Measurements from ENCODE around the gene LIMS2. TPM values are rescaled to one million over a fixed set of nuclear protein-coding genes. Genes with fewer than 3 reads are reported as not detected.

LIMS2 gene
- polyA plus RNA-seq, 2 of the 4 experiments (the other 2 are of a cell fraction), result 1.2 to 6.1 TPM

- Histone ChIP-seq H3K4me3 (no peak overlapping the region), H3K27ac (no peak overlapping the region), H3K4me1 (no peaks in the 10 kb centered on the region; the same call in 2 of the 3 replicates), H3K9me3 (no peaks in the 10 kb centered on the region), H3K4me2 (no peak overlapping the region)
- no peak for TF ChIP-seq NFE2L2 (conservative IDR thresholded peaks at IDR 0.05; ENCODE audit: low read length)
- no peak for TF ChIP-seq ATOH8 (CRISPR knock-in tag; IDR thresholded peaks at IDR 0.05; ENCODE audit: low read depth)
- ATAC-seq (no peak), FAIRE-seq (no peak), DNase-seq (ENCODE audit: low read depth in 1 of 2, low spot score in 1 of 2) (no peak)
- ChIA-PET POLR2A (no interaction called here), CTCF (interaction anchor here (1.1 kb wide), 1 partner anchor 128 kb away, joined by 3 read pairs; no protein-coding TSS in a partner anchor)
- 94% methylated on average over 6 of the region's 13 CpGs for WGBS (ENCODE audit: missing lambda C conversion rate)
These were observed 44.2 kb upstream of the LIMS2 start for GRCh38 chr2:127719301-127720218.

GRCh38 chr2:127718271-127718670 lies 42.9 kb upstream of the LIMS2 start:
- DNase-seq (ENCODE audit: low read depth in 1 of 2, low spot score in 1 of 2), result no peak
- no peak overlapping the region for H3K4me3 ChIP-seq
- 93% methylated on average over 4 of the region's 4 CpGs for WGBS (ENCODE audit: missing lambda C conversion rate)
- no peak for FAIRE-seq
- H3K4me1 ChIP-seq, result no peaks in the 10 kb centered on the region; the same call in 2 of the 3 replicates
- CTCF ChIA-PET, result interaction anchor here (1.1 kb wide), 1 partner anchor 127 kb away, joined by 3 read pairs; no protein-coding TSS in a partner anchor
- ATAC-seq, result no peak
- no peak for TF ChIP-seq NR3C1 (IDR thresholded peaks at IDR 0.05)
- TF ChIP-seq TP53 (CRISPR knock-in tag; IDR thresholded peaks at IDR 0.05), result no peak
- TF ChIP-seq KDM5A (IDR thresholded peaks at IDR 0.05), result no peak
- no peak for TF ChIP-seq HMGXB4 (CRISPR knock-in tag; IDR thresholded peaks at IDR 0.05; ENCODE audit: borderline replicate concordance)
- TF ChIP-seq SREBF2 (IDR thresholded peaks at IDR 0.05), result no peak
- TF ChIP-seq FOSB (CRISPR knock-in tag; IDR thresholded peaks at IDR 0.05), result no peak
- TF ChIP-seq BHLHE40 (IDR thresholded peaks at IDR 0.05; ENCODE audit: low read depth, low read length), result no peak
- TF ChIP-seq HEYL (CRISPR knock-in tag; IDR thresholded peaks at IDR 0.05), result no peak
- no peak for TF ChIP-seq USF2 (IDR thresholded peaks at IDR 0.05)
- no peaks in the 10 kb centered on the region for H3K9me3 ChIP-seq
- H3K27ac ChIP-seq, result no peak overlapping the region
- no peak overlapping the region for H3K4me2 ChIP-seq
- POLR2A ChIA-PET, result no interaction called here

- ATAC-seq, result no peak
- 93% methylated on average over 14 of the region's 14 CpGs for WGBS (ENCODE audit: missing lambda C conversion rate)
- Histone ChIP-seq H3K4me2 (no peak overlapping the region), H3K9me3 (no peaks in the 10 kb centered on the region), H3K27ac (no peak overlapping the region), H3K4me3 (no peak overlapping the region), H3K4me1 (no peaks in the 10 kb centered on the region)
- CTCF ChIA-PET, result no interaction called here
- TF ChIP-seq MAFK (IDR thresholded peaks at IDR 0.05; ENCODE audit: partially characterized antibody), result peak; percentile 71
- TF ChIP-seq RARB (CRISPR knock-in tag; IDR thresholded peaks at IDR 0.05), result no peak
- no peak for TF ChIP-seq RAD21 (conservative IDR thresholded peaks at IDR 0.05 in 1 of 2, IDR thresholded peaks at IDR 0.05 in 1 of 2)
- POLR2A ChIA-PET, result no interaction called here
- DNase-seq (ENCODE audit: low read depth in 1 of 2, low spot score in 1 of 2), result no peak
- no peak for FAIRE-seq
These were observed 40.6 kb upstream of the LIMS2 start for GRCh38 chr2:127715778-127716449.
